H9 (cell line): ENCODE measurements around the gene UNCX. TPM values are rescaled to one million over a fixed set of nuclear protein-coding genes. Genes with fewer than 3 reads are reported as not detected.

Experiments
- DNase-seq: peaks from one replicate; pipeline ENCODE4 v3.0.0-alpha.2; 2017
- H2AFZ ChIP-seq: one replicate; pipeline ENCODE4 v1.6.1; 2013; ENCODE audit warnings: mild to moderate bottlenecking, low read length, control low read depth, moderate library complexity
- H2AK5ac ChIP-seq: 2 replicates; pipeline ENCODE4 v1.6.1; 2013; ENCODE audit warnings: low read length, control low read depth, mixed read lengths; ENCODE audit not compliant: insufficient read length
- H2BK120ac ChIP-seq: one replicate; pipeline ENCODE4 v1.6.1; 2013; ENCODE audit warnings: low read depth, mild to moderate bottlenecking, low read length, control low read depth, inconsistent platforms; ENCODE audit not compliant: poor library complexity, severe bottlenecking
- H2BK12ac ChIP-seq: 2 replicates; pipeline ENCODE4 v1.6.1; 2013; ENCODE audit warnings: low read length, control low read depth, mixed read lengths, low read depth; ENCODE audit not compliant: insufficient read length
- H2BK15ac ChIP-seq: 2 replicates; pipeline ENCODE4 v1.6.1; 2013; ENCODE audit warnings: low read depth, low read length, control low read depth
- H2BK20ac ChIP-seq: one replicate; pipeline ENCODE4 v1.6.1; 2013; ENCODE audit warnings: low read depth, mild to moderate bottlenecking, low read length, control low read depth, inconsistent platforms; ENCODE audit not compliant: poor library complexity, severe bottlenecking
- H2BK5ac ChIP-seq: 2 replicates; pipeline ENCODE4 v1.6.1; 2013; ENCODE audit warnings: low read length, control low read depth, mixed read lengths; ENCODE audit not compliant: insufficient read length
- H3K14ac ChIP-seq: 2 replicates; pipeline ENCODE4 v1.6.1; 2013; ENCODE audit warnings: low read length, control low read depth; ENCODE audit not compliant: insufficient read depth
- H3K18ac ChIP-seq: 2 replicates; pipeline ENCODE4 v1.6.1; 2013; ENCODE audit warnings: low read depth, mild to moderate bottlenecking, mixed read lengths, low read length, control low read depth; ENCODE audit not compliant: insufficient read length
- H3K23ac ChIP-seq: 2 replicates; pipeline ENCODE4 v1.6.1; 2013; ENCODE audit warnings: low read length, control low read depth, mixed read lengths, low read depth; ENCODE audit not compliant: insufficient read length
- H3K23me2 ChIP-seq: 2 replicates; pipeline ENCODE4 v1.6.1; 2013; ENCODE audit warnings: low read depth, mild to moderate bottlenecking, mixed read lengths, low read length, control low read depth; ENCODE audit not compliant: insufficient read length, poor library complexity, severe bottlenecking
- H3K27ac ChIP-seq: 2 replicates; pipeline ENCODE4 v1.5.1; 2013; ENCODE audit warnings: low read length, control low read depth, mixed read lengths, low read depth; ENCODE audit not compliant: insufficient read length
- H3K27me3 ChIP-seq: 2 replicates; pipeline ENCODE4 v1.6.1; 2013; ENCODE audit warnings: low read length, control low read depth, inconsistent platforms; ENCODE audit not compliant: insufficient read depth
- H3K4ac ChIP-seq: 2 replicates; pipeline ENCODE4 v1.6.1; 2013; ENCODE audit warnings: low read depth, mild to moderate bottlenecking, control low read depth, inconsistent platforms, low read length, moderate library complexity
- H3K4me1 ChIP-seq: 2 replicates; pipeline ENCODE4 v1.6.1; 2013; ENCODE audit warnings: low read length, control low read depth, inconsistent platforms; ENCODE audit not compliant: insufficient read depth
- H3K4me2 ChIP-seq: 2 replicates; pipeline ENCODE4 v1.6.1; 2013; ENCODE audit warnings: low read length, control low read depth, mixed read lengths; ENCODE audit not compliant: insufficient read length, insufficient read depth
- H3K56ac ChIP-seq: 2 replicates; pipeline ENCODE4 v1.6.1; 2013; ENCODE audit warnings: low read depth, mild to moderate bottlenecking, mixed read lengths, low read length, control low read depth; ENCODE audit not compliant: insufficient read length
- H3K79me1 ChIP-seq: 2 replicates; pipeline ENCODE4 v1.6.1; 2013; ENCODE audit warnings: low read depth, mild to moderate bottlenecking, moderate library complexity, low read length, control low read depth, inconsistent platforms; ENCODE audit not compliant: insufficient read depth, poor library complexity, severe bottlenecking
- H3K79me2 ChIP-seq: 2 replicates; pipeline ENCODE4 v1.6.1; 2013; ENCODE audit warnings: low read length, control low read depth, inconsistent platforms; ENCODE audit not compliant: insufficient read depth
- H3K9ac ChIP-seq: 2 replicates; pipeline ENCODE4 v1.6.1; 2013; ENCODE audit warnings: low read length, control low read depth, mixed read lengths; ENCODE audit not compliant: insufficient read length; ENCODE audit errors: extremely low read depth
- H3K9me3 ChIP-seq: one replicate; pipeline ENCODE4 v1.6.1; 2013; ENCODE audit warnings: low read depth, low read length, inconsistent platforms; ENCODE audit not compliant: control insufficient read depth
- H3T11ph ChIP-seq: one replicate; pipeline ENCODE4 v1.6.1; 2013; ENCODE audit warnings: mild to moderate bottlenecking, low read length, control low read depth, inconsistent platforms
- H4K20me1 ChIP-seq: one replicate; pipeline ENCODE4 v1.6.1; 2013; ENCODE audit not compliant: control insufficient read depth, insufficient read length, insufficient read depth
- H4K5ac ChIP-seq: 2 replicates; pipeline ENCODE4 v1.6.1; 2013; ENCODE audit warnings: low read depth, mild to moderate bottlenecking, mixed read lengths, low read length, control low read depth; ENCODE audit not compliant: insufficient read length
- H4K8ac ChIP-seq: replicated peaks from 2 replicates; pipeline ENCODE4 v1.6.1; 2013; ENCODE audit warnings: low read length, control low read depth, mixed read lengths, low read depth; ENCODE audit not compliant: insufficient read length
- H4K91ac ChIP-seq: 2 replicates; pipeline ENCODE4 v1.6.1; 2013; ENCODE audit warnings: low read depth, mild to moderate bottlenecking, moderate library complexity, mixed read lengths, low read length, control low read depth; ENCODE audit not compliant: insufficient read length
- H3K27ac Mint-ChIP-seq, 3 experiments: 2 replicates in 2 of 3; 3 replicates in 1 of 3; pipeline ENCODE4 v1.8.0; 2020 to 2021; ENCODE audit warnings: mixed read lengths in 3 of 3, mild to moderate bottlenecking in 1 of 3, moderate library complexity in 1 of 3
- H3K27me3 Mint-ChIP-seq: 2 replicates; pipeline ENCODE4 v1.8.0; 2021; ENCODE audit warnings: low read depth, mild to moderate bottlenecking, moderate library complexity, mixed read lengths
- H3K36me3 Mint-ChIP-seq, 3 experiments: 2 replicates in 2 of 3; 3 replicates in 1 of 3; pipeline ENCODE4 v1.8.0; 2020 to 2021; ENCODE audit warnings: low read depth in 3 of 3, mixed read lengths in 3 of 3; ENCODE audit not compliant: insufficient read depth in 1 of 3
- H3K4me1 Mint-ChIP-seq, 2 experiments: 2 replicates each; pipeline ENCODE4 v1.8.0; 2020; ENCODE audit warnings: mixed read lengths in 2 of 2
- H3K4me3 Mint-ChIP-seq, 2 experiments: 2 replicates in 1 of 2; 3 replicates in 1 of 2; pipeline ENCODE4 v1.8.0; 2020 to 2021; ENCODE audit warnings: mild to moderate bottlenecking in 2 of 2, mixed read lengths in 2 of 2, moderate library complexity in 1 of 2
- H3K9me3 Mint-ChIP-seq, 2 experiments: 2 replicates in 1 of 2; 3 replicates in 1 of 2; pipeline ENCODE4 v1.8.0; 2020; ENCODE audit warnings: mild to moderate bottlenecking in 2 of 2, mixed read lengths in 2 of 2, moderate library complexity in 1 of 2
- CTCF ChIP-seq: fragments of 200-600 bp; sonication (generic); conservative IDR thresholded peaks from 3 replicates; pipeline ENCODE4 v1.8.0; 2021; ENCODE audit warnings: antibody characterized with exemption, mild to moderate bottlenecking
- WGBS: extraction: QIAGEN DNeasy Blood & Tissue Kit; methylation state at CpG from one replicate; pipeline ENCODE4 v1.1.7; 2013; ENCODE audit warnings: missing lambda C conversion rate, low lambda C conversion rate, mixed read lengths; ENCODE audit not compliant: insufficient read length; ENCODE audit errors: extremely low coverage; 5-methylcytosine and 5-hydroxymethylcytosine counted together
- total RNA-seq: library from RNA; stranded (reverse); gene quantifications from 2 replicates; pipeline ENCODE4 v1.2.1, GENCODE V29; 2021

The UNCX gene
- total RNA-seq, 1 experiment from 2014 or later, result not detected

- no CpG with 5 or more reads among the region's 37 CpGs for WGBS
- Mint-ChIP-seq H3K4me3 (peak overlapping the region in 1 of 2 experiments; percentile 72; a peak in 3 of 5 replicates), H3K27ac (no peak overlapping the region), H3K4me1 (peaks cover 9 to 40% of the 10 kb centered on the region in 2 experiments), H3K36me3 (no peaks in the 10 kb centered on the region; a peak in 1 of 7 replicates), H3K27me3 (peaks cover 85% of the 10 kb centered on the region), H3K9me3 (peaks cover 5 to 11% of the 10 kb centered on the region in 2 experiments; a peak in 4 of 5 replicates)
- no peak for TF ChIP-seq CTCF
- H3K27me3 ChIP-seq, result peaks cover 79% of the 10 kb centered on the region
- no peaks in the 10 kb centered on the region for H3K79me2 ChIP-seq
- H2AFZ ChIP-seq, result no peak overlapping the region
- H3K27ac ChIP-seq, result no peak overlapping the region
- H4K20me1 ChIP-seq, result no peaks in the 10 kb centered on the region
- no peak overlapping the region for H4K5ac ChIP-seq
- no peak overlapping the region for H2AK5ac ChIP-seq
- no peak overlapping the region for H3K18ac ChIP-seq
- H3K56ac ChIP-seq, result no peak overlapping the region
- peak; percentile 77 for DNase-seq
- no peaks in the 10 kb centered on the region for H3K79me1 ChIP-seq
- H3K9ac ChIP-seq, result no peak overlapping the region
- H4K91ac ChIP-seq, result no peak overlapping the region
- peaks cover 2% of the 10 kb centered on the region for H3K23me2 ChIP-seq
- H3K9me3 ChIP-seq, result no peaks in the 10 kb centered on the region
- H3K4me1 ChIP-seq, result peaks cover 2% of the 10 kb centered on the region; the same call in 1 of the 2 replicates
- no peak overlapping the region for H2BK12ac ChIP-seq
- H2BK120ac ChIP-seq, result no peak overlapping the region
- H4K8ac ChIP-seq, result no peak overlapping the region
- H3K14ac ChIP-seq, result no peak overlapping the region
- H3K23ac ChIP-seq, result no peak overlapping the region
- no peak overlapping the region for H3K4ac ChIP-seq
- no peak overlapping the region for H3T11ph ChIP-seq
- no peak overlapping the region for H2BK15ac ChIP-seq
- no peak overlapping the region for H2BK20ac ChIP-seq
- H3K4me2 ChIP-seq, result no peak overlapping the region
- H2BK5ac ChIP-seq, result no peak overlapping the region
Observed at GRCh38 chr7:1234881-1235500, 2.3 kb downstream of the UNCX start.
